Ectodermal cell (in vitro differentiated cells): ENCODE results near the gene PRR22.
"Not testable (repeated sequence)": the region's sequence is repeated elsewhere in the genome, so short reads cannot be mapped to it uniquely, and the experiment has no call there.

ENCODE experiments used
- H3K27ac ChIP-seq: 2 replicates; pipeline ENCODE4 v1.7.0; 2013; ENCODE audit warnings: mild to moderate bottlenecking, low read depth, low read length; ENCODE audit not compliant: insufficient read depth, poor library complexity, severe bottlenecking
- H3K27me3 ChIP-seq: 2 replicates; pipeline ENCODE4 v1.7.0; 2013; ENCODE audit warnings: mild to moderate bottlenecking, low read length; ENCODE audit not compliant: insufficient read depth, control insufficient read depth, poor library complexity, severe bottlenecking
- H3K36me3 ChIP-seq: one replicate; pipeline ENCODE4 v1.7.0; 2013; ENCODE audit warnings: low read length; ENCODE audit not compliant: control insufficient read depth, insufficient read depth
- H3K4me1 ChIP-seq: one replicate; pipeline ENCODE4 v1.7.0; 2013; ENCODE audit warnings: low read length; ENCODE audit not compliant: control insufficient read depth, insufficient read depth
- H3K4me3 ChIP-seq: 2 replicates; pipeline ENCODE4 v1.7.0; 2013; ENCODE audit warnings: low read depth, low read length, control low read depth; ENCODE audit not compliant: insufficient read depth
- H3K9me3 ChIP-seq: 2 replicates; pipeline ENCODE4 v1.7.0; 2013; ENCODE audit warnings: mild to moderate bottlenecking, low read length, moderate library complexity; ENCODE audit not compliant: control insufficient read depth
- WGBS, 2 experiments: methylation state at CpG; one replicate each; pipeline ENCODE4 v1.1.7; 2013; ENCODE audit warnings: missing lambda C conversion rate in 2 of 2; 5-methylcytosine and 5-hydroxymethylcytosine counted together

The PRR22 gene

GRCh38 chr19:5782322-5782721 lies 2.2 kb downstream of the PRR22 start:
- Histone ChIP-seq H3K27me3 (no peaks in the 10 kb centered on the region), H3K36me3 (peaks cover 16% of the 10 kb centered on the region), H3K27ac (no peak overlapping the region), H3K4me1 (no peaks in the 10 kb centered on the region), H3K4me3 (no peak overlapping the region), H3K9me3 (no peaks in the 10 kb centered on the region)
- WGBS, 2 experiments, result 93 to 95% methylated on average over 9 of the region's 9 CpGs

GRCh38 chr19:5780916-5781315 lies 3.6 kb downstream of the PRR22 start:
- not testable (repeated sequence) for H3K36me3 ChIP-seq, H3K27me3 ChIP-seq, H3K4me3 ChIP-seq, H3K9me3 ChIP-seq, H3K27ac ChIP-seq, H3K4me1 ChIP-seq
- 93 to 94% methylated on average over 11 of the region's 11 CpGs for WGBS, 2 experiments

- Histone ChIP-seq H3K9me3 (no peaks in the 10 kb centered on the region), H3K36me3 (no peaks in the 10 kb centered on the region), H3K27me3 (no peaks in the 10 kb centered on the region), H3K27ac (no peak overlapping the region), H3K4me3 (no peak overlapping the region), H3K4me1 (no peaks in the 10 kb centered on the region)
- 90 to 94% methylated on average over 17 of the region's 17 CpGs for WGBS, 2 experiments
These were observed 6.1 kb downstream of the PRR22 start for GRCh38 chr19:5778402-5778801.

GRCh38 chr19:5775668-5776309 lies 8.8 kb downstream of the PRR22 start:
- 91 to 94% methylated on average over 17 of the region's 17 CpGs for WGBS, 2 experiments
- no peaks in the 10 kb centered on the region for H3K4me1 ChIP-seq
- no peaks in the 10 kb centered on the region for H3K36me3 ChIP-seq
- no peak overlapping the region for H3K27ac ChIP-seq
- no peaks in the 10 kb centered on the region for H3K9me3 ChIP-seq
- no peak overlapping the region for H3K4me3 ChIP-seq
- H3K27me3 ChIP-seq, result no peaks in the 10 kb centered on the region

GRCh38 chr19:5774921-5775320 lies 9.6 kb downstream of the PRR22 start:
- Histone ChIP-seq H3K36me3 (no peaks in the 10 kb centered on the region), H3K27ac (no peak overlapping the region), H3K4me3 (no peak overlapping the region), H3K4me1 (no peaks in the 10 kb centered on the region), H3K27me3 (no peaks in the 10 kb centered on the region), H3K9me3 (no peaks in the 10 kb centered on the region)
- 88 to 96% methylated on average over 8 of the region's 8 CpGs for WGBS, 2 experiments

GRCh38 chr19:5773276-5773675 lies 11.3 kb downstream of the PRR22 start:
- H3K27me3 ChIP-seq, result no peaks in the 10 kb centered on the region
- WGBS, 2 experiments, result 92 to 94% methylated on average over 5 of the region's 5 CpGs
- H3K27ac ChIP-seq, result no peak overlapping the region
- H3K4me1 ChIP-seq, result no peaks in the 10 kb centered on the region
- no peaks in the 10 kb centered on the region for H3K9me3 ChIP-seq
- H3K36me3 ChIP-seq, result no peaks in the 10 kb centered on the region
- no peak overlapping the region for H3K4me3 ChIP-seq

GRCh38 chr19:5772416-5772815 lies 12.1 kb downstream of the PRR22 start:
- Histone ChIP-seq H3K4me3 (no peak overlapping the region), H3K4me1 (no peaks in the 10 kb centered on the region)

GRCh38 chr19:5767949-5768348 lies 16.6 kb downstream of the PRR22 start:
- no peaks in the 10 kb centered on the region for H3K4me1 ChIP-seq
- H3K9me3 ChIP-seq, result no peaks in the 10 kb centered on the region
- 90 to 92% methylated on average over 9 to 10 of the region's 10 CpGs for WGBS, 2 experiments
- H3K27ac ChIP-seq, result no peak overlapping the region
- H3K36me3 ChIP-seq, result no peaks in the 10 kb centered on the region
- no peak overlapping the region for H3K4me3 ChIP-seq
- no peaks in the 10 kb centered on the region for H3K27me3 ChIP-seq

More at GRCh38 chr19:5772416-5772815, 12.1 kb downstream of the PRR22 start:
- no peaks in the 10 kb centered on the region for H3K27me3 ChIP-seq
- 95 to 96% methylated on average over 19 of the region's 19 CpGs for WGBS, 2 experiments
- H3K27ac ChIP-seq, result no peak overlapping the region
- no peaks in the 10 kb centered on the region for H3K36me3 ChIP-seq
- no peaks in the 10 kb centered on the region for H3K9me3 ChIP-seq

GRCh38 chr19:5765220-5765619 lies 19.3 kb downstream of the PRR22 start:
- H3K36me3 ChIP-seq, result no peaks in the 10 kb centered on the region
- no peak overlapping the region for H3K27ac ChIP-seq
- 93 to 94% methylated on average over 3 of the region's 3 CpGs for WGBS, 2 experiments
- H3K4me1 ChIP-seq, result no peaks in the 10 kb centered on the region
- no peaks in the 10 kb centered on the region for H3K27me3 ChIP-seq
- no peaks in the 10 kb centered on the region for H3K9me3 ChIP-seq
- H3K4me3 ChIP-seq, result no peak overlapping the region

- Histone ChIP-seq H3K27me3 (no peaks in the 10 kb centered on the region), H3K4me1 (no peaks in the 10 kb centered on the region), H3K9me3 (no peaks in the 10 kb centered on the region), H3K27ac (no peak overlapping the region), H3K4me3 (no peak overlapping the region), H3K36me3 (no peaks in the 10 kb centered on the region)
- WGBS, 2 experiments, result 93% methylated on average over 5 of the region's 5 CpGs
These were observed 21.8 kb downstream of the PRR22 start for GRCh38 chr19:5762608-5763217.
